Measurements from ENCODE around the gene MBNL1. TPM values are rescaled to one million over a fixed set of nuclear protein-coding genes. Genes with fewer than 3 reads are reported as not detected.
A peak's percentile ranks its signal among the peaks of the same experiment; 100 is the strongest.

Gene MBNL1
- total RNA-seq, 6 experiments from 2014 or later: 49.9 to 89.6 (median 63.2) TPM

DNA sequence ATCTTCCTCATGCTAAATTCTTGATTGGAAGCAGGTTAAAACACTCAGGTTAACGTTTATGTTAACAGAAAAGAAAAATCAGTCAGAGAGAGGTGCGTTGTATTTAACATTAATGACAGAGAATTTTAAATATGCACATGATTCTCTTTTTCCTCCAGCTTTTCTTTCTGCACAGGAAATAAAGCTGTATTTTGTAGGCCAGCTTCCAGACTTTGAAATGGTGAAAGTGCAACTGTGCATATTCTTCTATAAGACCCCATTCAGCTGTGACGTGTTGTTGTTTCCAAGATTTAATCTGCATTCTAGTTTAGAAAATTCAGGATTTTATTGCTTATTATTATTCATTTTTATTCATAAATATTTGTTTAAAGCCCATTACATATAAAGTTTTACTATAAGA is 11.8 kb downstream of the MBNL1 start:
- Histone ChIP-seq H3K27ac (no peak overlapping the region), H3K4me1 (peaks cover 0 to 57% (median 25%) of the 10 kb centered on the region in 4 donors), H3K4me3 (no peak overlapping the region), H3K36me3 (no peaks in the 10 kb centered on the region), H3K27me3 (no peaks in the 10 kb centered on the region), H3K9me3 (no peaks in the 10 kb centered on the region)
- ATAC-seq: no peak
- DNase-seq: no peak
- WGBS (ENCODE audit: insufficient coverage, low coverage, low lambda C conversion rate, missing lambda C conversion rate): 37% methylated on average over 3 of the region's 3 CpGs
- intact Hi-C loops (cut with DNase I): no loop called here
- TF ChIP-seq, protein P1, sequence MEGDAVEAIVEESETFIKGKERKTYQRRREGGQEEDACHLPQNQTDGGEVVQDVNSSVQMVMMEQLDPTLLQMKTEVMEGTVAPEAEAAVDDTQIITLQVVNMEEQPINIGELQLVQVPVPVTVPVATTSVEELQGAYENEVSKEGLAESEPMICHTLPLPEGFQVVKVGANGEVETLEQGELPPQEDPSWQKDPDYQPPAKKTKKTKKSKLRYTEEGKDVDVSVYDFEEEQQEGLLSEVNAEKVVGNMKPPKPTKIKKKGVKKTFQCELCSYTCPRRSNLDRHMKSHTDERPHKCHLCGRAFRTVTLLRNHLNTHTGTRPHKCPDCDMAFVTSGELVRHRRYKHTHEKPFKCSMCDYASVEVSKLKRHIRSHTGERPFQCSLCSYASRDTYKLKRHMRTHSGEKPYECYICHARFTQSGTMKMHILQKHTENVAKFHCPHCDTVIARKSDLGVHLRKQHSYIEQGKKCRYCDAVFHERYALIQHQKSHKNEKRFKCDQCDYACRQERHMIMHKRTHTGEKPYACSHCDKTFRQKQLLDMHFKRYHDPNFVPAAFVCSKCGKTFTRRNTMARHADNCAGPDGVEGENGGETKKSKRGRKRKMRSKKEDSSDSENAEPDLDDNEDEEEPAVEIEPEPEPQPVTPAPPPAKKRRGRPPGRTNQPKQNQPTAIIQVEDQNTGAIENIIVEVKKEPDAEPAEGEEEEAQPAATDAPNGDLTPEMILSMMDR (IDR thresholded peaks at IDR 0.05): no peak
- TF ChIP-seq POLR2A (IDR thresholded peaks at IDR 0.05): no peak

DNA sequence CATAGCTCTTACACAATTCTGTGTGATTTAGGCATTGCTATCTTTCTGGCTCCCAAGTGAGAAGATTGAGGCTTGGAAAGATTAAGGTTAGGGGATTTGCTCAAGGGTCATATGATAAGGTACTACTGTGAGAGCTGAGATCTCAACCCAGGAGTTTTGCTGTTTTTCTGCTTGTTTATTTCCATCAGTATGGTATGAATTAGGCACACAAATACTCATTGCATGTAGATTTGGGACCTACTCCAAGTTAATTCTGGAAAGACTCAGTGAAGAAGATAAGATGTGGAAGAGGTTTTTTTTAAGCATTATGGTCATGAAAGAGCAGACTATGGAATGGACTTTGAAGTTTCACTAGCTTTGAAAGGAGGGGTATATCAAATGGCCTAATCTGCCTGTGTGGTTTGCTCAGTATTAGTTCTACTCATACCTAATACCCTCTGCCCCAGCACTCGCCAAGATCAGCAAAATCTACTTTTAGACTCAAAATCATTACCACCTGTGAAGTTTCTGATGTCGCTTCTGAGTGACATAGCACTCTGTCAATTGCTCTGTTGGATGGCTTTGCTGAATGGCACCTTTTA is 12.5 kb downstream of the MBNL1 start:
- H3K27ac ChIP-seq: peak overlapping the region in 2 of 3 donors; percentile 23 to 26
- H3K36me3 ChIP-seq: no peaks in the 10 kb centered on the region
- peaks cover 0 to 57% (median 25%) of the 10 kb centered on the region in 4 donors for H3K4me1 ChIP-seq

DNA sequence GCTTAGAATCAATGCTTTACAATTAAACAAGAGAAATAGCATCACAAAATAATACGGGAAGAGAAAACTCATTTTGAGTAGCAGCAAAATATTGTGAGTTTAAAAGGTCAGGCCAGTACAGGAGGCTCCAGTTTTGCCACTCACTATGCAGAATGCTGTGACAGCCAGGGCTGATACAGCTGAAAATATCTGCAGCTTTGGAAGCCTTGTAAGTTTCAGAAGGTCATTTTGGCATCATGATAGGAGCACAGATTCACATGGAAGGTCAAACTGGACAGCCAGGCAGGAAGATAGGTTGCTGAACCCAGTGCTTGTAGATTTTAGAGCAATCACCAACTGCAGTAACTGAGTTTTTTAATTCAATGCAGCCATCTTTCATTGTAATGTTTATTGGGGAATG is 14.1 kb downstream of the MBNL1 start:
- DNase-seq (no peak), ATAC-seq (peak; percentile 44 to 51 (median 45))
- no peaks in the 10 kb centered on the region for H3K36me3 ChIP-seq
- peaks cover 0 to 43% (median 19%) of the 10 kb centered on the region in 4 donors for H3K4me1 ChIP-seq
- H3K9me3 ChIP-seq: no peaks in the 10 kb centered on the region
- H3K27me3 ChIP-seq: no peaks in the 10 kb centered on the region
- no peak overlapping the region for H3K4me3 ChIP-seq
- 24% methylated on average over 1 of the region's 1 CpG for WGBS (ENCODE audit: insufficient coverage, low coverage, low lambda C conversion rate, missing lambda C conversion rate)
- intact Hi-C loops (cut with DNase I): no loop called here
- no peak for TF ChIP-seq POLR2A (IDR thresholded peaks at IDR 0.05)
- TF ChIP-seq, protein P1 (IDR thresholded peaks at IDR 0.05): no peak
- H3K27ac ChIP-seq: peak overlapping the region in 1 of 3 donors; percentile 4

More for the DNA sequence above, 12.5 kb downstream of the MBNL1 start:
- no peak overlapping the region for H3K4me3 ChIP-seq
- no peaks in the 10 kb centered on the region for H3K9me3 ChIP-seq
- intact Hi-C loops (cut with DNase I): no loop called here
- no peaks in the 10 kb centered on the region for H3K27me3 ChIP-seq
- ATAC-seq: peak; percentile 64 to 78 (median 74)
- 4% methylated on average over 2 of the region's 2 CpGs for WGBS (ENCODE audit: insufficient coverage, low coverage, low lambda C conversion rate, missing lambda C conversion rate)
- DNase-seq: no peak
- no peak for TF ChIP-seq POLR2A (IDR thresholded peaks at IDR 0.05)
- TF ChIP-seq, protein P1 (IDR thresholded peaks at IDR 0.05): no peak

DNA sequence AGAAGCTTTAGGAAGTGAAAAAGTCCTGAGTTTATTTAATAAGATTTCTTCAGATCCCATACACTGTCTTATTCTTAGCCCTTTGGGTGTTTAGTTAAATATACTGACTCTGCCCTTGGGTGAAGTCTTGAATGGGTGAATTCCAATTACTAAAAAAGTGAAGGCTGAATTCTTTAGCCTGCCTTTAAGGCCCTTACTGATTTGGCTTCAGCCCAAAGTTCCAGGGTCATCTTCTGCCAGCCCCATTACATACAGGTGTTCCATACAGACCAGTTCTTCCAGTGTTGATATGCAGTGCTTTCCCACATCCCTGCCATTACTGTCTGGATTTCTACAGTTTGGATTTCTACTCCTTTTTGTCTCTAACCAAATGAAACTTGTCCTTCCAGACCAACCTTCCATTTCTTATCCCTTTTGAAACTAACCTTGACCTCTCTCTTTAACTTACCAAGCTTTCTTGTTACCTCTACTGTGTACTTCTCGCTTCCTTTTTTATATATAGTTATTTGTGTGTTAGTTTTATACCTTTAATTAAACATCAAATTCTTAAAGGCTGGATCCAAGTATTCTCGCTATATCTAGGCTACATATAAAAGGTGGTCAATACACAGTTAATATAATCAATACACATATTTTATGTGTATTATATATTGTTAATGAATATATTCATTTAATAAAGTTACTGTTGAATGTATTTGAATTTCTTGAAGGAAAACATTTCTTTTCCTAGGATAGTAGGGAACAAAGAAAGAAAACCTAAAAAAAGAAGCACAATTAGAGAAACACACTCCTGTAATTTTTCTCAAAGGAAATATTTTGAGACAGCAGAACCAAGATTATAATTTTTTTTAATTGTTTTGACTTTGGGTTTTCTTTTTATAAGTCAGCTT is 15.0 kb downstream of the MBNL1 start:
- H3K4me1 ChIP-seq: peaks cover 0 to 41% (median 19%) of the 10 kb centered on the region in 4 donors
- intact Hi-C loops (cut with DNase I): no loop called here
- WGBS (ENCODE audit: insufficient coverage, low coverage, low lambda C conversion rate, missing lambda C conversion rate): 94% methylated on average over 2 of the region's 2 CpGs
- TF ChIP-seq, protein P1 (IDR thresholded peaks at IDR 0.05): no peak
- TF ChIP-seq POLR2A (IDR thresholded peaks at IDR 0.05): no peak
- H3K4me3 ChIP-seq: no peak overlapping the region
- ATAC-seq (peak in 3 of 4 donors; percentile 13 to 60 (median 33)), DNase-seq (no peak)
- H3K27me3 ChIP-seq: no peaks in the 10 kb centered on the region
- H3K9me3 ChIP-seq: no peaks in the 10 kb centered on the region
- no peaks in the 10 kb centered on the region for H3K36me3 ChIP-seq
- no peak overlapping the region for H3K27ac ChIP-seq
